ENCODE data around the gene MRGPRG. TPM values are rescaled to one million over a fixed set of nuclear protein-coding genes. Genes with fewer than 3 reads are reported as not detected.
A peak's percentile ranks its signal among the peaks of the same experiment; 100 is the strongest.

The MRGPRG gene
- total and polyA plus RNA-seq, 11 donors: not detected

DNA sequence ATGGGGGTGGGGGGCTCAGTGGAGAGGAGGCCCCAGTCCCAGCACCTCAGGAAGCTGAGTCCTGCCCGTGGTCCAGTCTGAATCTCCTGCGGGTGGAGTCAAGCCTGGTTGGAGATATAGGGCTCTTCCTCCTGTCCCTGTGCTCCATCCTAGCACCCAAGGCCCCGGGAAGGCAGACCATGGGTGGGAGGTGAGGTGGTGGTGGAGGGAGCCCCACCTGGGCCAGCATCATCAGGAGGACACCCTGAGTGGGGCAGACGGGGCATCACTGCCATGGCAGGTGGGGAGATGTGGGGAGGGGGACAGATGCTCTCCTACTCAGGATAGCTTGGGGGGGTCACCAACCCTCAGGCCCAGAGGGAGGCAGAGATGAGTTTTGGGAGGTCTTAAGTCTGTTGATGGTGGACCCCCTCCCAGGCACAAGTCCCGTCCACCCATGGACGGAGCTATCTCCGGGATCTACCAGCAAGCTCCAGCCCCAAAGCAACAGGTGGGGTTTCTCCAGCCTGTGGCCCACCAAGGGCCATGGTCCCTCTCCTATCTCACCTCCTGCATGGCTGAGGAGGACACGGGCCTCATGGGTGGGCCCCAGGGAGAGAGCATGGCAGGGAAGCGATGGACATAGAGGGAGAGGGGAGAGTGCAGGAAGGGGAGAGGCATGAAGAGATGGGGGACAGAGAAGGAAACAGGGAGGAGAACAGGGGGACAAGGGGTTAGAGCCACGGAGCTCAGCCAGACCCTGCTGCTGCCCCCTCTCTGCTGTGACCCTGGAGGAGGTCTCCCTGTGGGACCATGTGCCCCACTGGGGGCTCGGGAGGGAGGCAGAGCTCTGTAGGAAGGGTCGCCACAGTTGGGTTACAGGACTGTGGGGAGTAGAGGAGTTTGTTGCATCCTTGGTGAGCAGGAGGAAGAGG lies 12.3 kb upstream of the MRGPRG start:
- Histone ChIP-seq H3K27ac (no peak overlapping the region), H3K4me1 (peaks cover 0 to 10% (median 0%) of the 10 kb centered on the region in 12 donors), H3K27me3 (peaks cover 0 to 21% (median 0%) of the 10 kb centered on the region in 9 donors), H3K9me3 (no peaks in the 10 kb centered on the region), H3K4me3 (no peak overlapping the region), H3K36me3 (no peaks in the 10 kb centered on the region)
- intact Hi-C loops (cut with DNase I): no loop called here
- ATAC-seq (no peak), DNase-seq (no peak)
- TF ChIP-seq POLR2A (IDR thresholded peaks at IDR 0.05): no peak
- TF ChIP-seq, protein P1, sequence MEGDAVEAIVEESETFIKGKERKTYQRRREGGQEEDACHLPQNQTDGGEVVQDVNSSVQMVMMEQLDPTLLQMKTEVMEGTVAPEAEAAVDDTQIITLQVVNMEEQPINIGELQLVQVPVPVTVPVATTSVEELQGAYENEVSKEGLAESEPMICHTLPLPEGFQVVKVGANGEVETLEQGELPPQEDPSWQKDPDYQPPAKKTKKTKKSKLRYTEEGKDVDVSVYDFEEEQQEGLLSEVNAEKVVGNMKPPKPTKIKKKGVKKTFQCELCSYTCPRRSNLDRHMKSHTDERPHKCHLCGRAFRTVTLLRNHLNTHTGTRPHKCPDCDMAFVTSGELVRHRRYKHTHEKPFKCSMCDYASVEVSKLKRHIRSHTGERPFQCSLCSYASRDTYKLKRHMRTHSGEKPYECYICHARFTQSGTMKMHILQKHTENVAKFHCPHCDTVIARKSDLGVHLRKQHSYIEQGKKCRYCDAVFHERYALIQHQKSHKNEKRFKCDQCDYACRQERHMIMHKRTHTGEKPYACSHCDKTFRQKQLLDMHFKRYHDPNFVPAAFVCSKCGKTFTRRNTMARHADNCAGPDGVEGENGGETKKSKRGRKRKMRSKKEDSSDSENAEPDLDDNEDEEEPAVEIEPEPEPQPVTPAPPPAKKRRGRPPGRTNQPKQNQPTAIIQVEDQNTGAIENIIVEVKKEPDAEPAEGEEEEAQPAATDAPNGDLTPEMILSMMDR (IDR thresholded peaks at IDR 0.05): no peak
- 77 to 85% (median 80%) methylated on average over 10 to 12 of the region's 12 CpGs for WGBS, 4 donors

DNA sequence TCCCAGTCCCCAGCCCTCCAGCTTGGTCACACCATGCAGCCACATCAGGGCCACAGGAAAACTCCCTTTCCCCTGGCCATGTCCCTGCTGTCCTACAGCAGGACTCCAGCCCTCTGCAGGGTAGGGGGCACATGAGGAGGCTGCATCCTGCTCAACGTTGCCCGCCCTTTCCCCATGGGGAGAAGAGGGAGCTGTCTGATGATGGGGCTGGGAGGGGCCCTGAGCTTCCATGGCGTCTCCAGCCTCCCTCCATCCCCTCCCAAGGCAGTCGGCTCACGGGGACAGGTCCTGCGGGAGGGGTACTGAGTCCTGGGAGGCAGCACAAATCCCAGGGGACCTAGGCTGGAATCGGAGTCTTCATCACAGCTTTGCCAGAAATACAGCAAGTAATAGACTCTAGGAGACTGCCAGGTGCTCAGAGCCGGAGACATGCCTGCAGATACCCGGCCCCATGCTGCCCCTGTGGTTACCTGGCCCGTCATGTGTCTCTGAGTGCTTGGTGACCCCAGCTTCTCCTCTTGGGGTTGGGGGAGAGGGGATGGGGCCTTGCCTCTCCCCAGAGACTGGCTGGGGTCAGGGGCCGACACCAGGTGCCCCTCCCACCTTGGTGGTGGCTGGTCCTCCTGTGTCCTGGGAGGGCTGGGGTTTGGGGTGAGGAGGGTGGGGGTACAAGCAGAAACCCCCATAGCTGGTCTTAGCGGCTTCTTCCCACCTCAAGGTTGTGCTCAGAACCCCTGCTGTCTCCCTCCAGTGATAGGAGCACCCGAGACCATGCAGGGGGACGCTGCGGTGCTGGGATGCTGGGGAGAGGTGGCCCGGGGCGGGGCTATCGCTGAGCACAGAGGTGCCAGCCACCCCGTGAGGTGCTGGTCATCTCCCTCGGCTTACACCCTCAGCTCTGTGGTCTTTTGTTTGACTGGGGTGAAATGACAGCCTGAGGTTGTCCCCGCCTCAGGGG lies 11.3 kb upstream of the MRGPRG start:
- no peak for TF ChIP-seq POLR2A (IDR thresholded peaks at IDR 0.05)
- TF ChIP-seq, protein P1 (IDR thresholded peaks at IDR 0.05): no peak
- no peaks in the 10 kb centered on the region for H3K9me3 ChIP-seq
- peaks cover 0 to 10% (median 0%) of the 10 kb centered on the region in 12 donors for H3K4me1 ChIP-seq
- no peak overlapping the region for H3K4me3 ChIP-seq
- no peak for ATAC-seq
- WGBS, 4 donors: 74 to 86% (median 83%) methylated on average over 13 to 21 of the region's 21 CpGs
- intact Hi-C loops (cut with DNase I): no loop called here
- no peak overlapping the region for H3K27ac ChIP-seq
- H3K36me3 ChIP-seq: no peaks in the 10 kb centered on the region
- DNase-seq: no peak
- H3K27me3 ChIP-seq: peaks cover 0 to 22% (median 0%) of the 10 kb centered on the region in 9 donors

- no peak overlapping the region for H3K27ac ChIP-seq
- peaks cover 0 to 10% (median 0%) of the 10 kb centered on the region in 12 donors for H3K4me1 ChIP-seq
- H3K9me3 ChIP-seq: no peaks in the 10 kb centered on the region
- 80 to 89% (median 86%) methylated on average over 18 to 23 of the region's 23 CpGs for WGBS, 4 donors
- no peak for TF ChIP-seq POLR2A (IDR thresholded peaks at IDR 0.05)
- TF ChIP-seq, protein P1 (IDR thresholded peaks at IDR 0.05): no peak
- no peak for ATAC-seq
- H3K27me3 ChIP-seq: peaks cover 0 to 36% (median 4%) of the 10 kb centered on the region in 9 donors
- H3K4me3 ChIP-seq: no peak overlapping the region
- intact Hi-C loops (cut with DNase I): no loop called here
- H3K36me3 ChIP-seq: no peaks in the 10 kb centered on the region
- peak in 1 of 5 donors; percentile 5 for DNase-seq
Measured at GRCh38 chr11:3228445-3228829, 9.8 kb upstream of the MRGPRG start.

Measured in heart left ventricle (tissue), 16 donors.